PC-9 (cell line): ENCODE results near the gene MICA. TPM values are rescaled to one million over a fixed set of nuclear protein-coding genes. Genes with fewer than 3 reads are reported as not detected.
A peak's percentile ranks its signal among the peaks of the same experiment; 100 is the strongest.

Experiments
- BruUV-seq: library from RNA; stranded (reverse); fragments of 400-500 nt; replicated peaks from 2 replicates; lab custom pipeline; 2021; lab: Mats Ljungman, UMichigan
- CTCF ChIA-PET: fragments of 300-600 bp; sonication (Branson Sonifier 250); formaldehyde crosslinking; loops from one replicate; lab custom pipeline; 2022; ENCODE audit warnings: antibody characterized with exemption; lab: Charles Lee
- POLR2A ChIA-PET: fragments of 300-600 bp; sonication (Branson Sonifier 250); formaldehyde crosslinking; loops from one replicate; lab custom pipeline; 2022; ENCODE audit warnings: antibody characterized with exemption; ENCODE audit not compliant: unreplicated experiment; lab: Charles Lee
- DNase-seq, 2 experiments: peaks; one replicate each; pipeline versions ENCODE4 v3.0.0 to v3.0.0-alpha.2; 2015 to 2022; ENCODE audit warnings: mixed read lengths in 1 of 2
- H2AFZ ChIP-seq: fragments of 200-600 bp; sonication (generic); 2 replicates; pipeline ENCODE4 v1.8.1; 2017; ENCODE audit warnings: antibody characterized with exemption
- H3F3A ChIP-seq: fragments of 200-600 bp; sonication (generic); 2 replicates; pipeline ENCODE4 v1.8.1; 2017; ENCODE audit warnings: antibody characterized with exemption, mild to moderate bottlenecking, low read depth; ENCODE audit not compliant: insufficient read depth
- H3K27ac ChIP-seq: fragments of 200-600 bp; sonication (generic); 2 replicates; pipeline ENCODE4 v1.6.1; 2016; ENCODE audit warnings: mixed run types
- H3K27me3 ChIP-seq: fragments of 200-600 bp; sonication (generic); 2 replicates; pipeline ENCODE4 v1.6.1; 2016; ENCODE audit warnings: low read depth, mixed run types; ENCODE audit not compliant: insufficient read depth
- H3K36me3 ChIP-seq: fragments of 200-600 bp; sonication (generic); 2 replicates; pipeline ENCODE4 v1.6.1; 2016; ENCODE audit warnings: low read depth, mixed run types
- H3K4me1 ChIP-seq: fragments of 200-600 bp; sonication (generic); replicated peaks from 2 replicates; pipeline ENCODE4 v1.6.1; 2016; ENCODE audit warnings: mixed run types; ENCODE audit not compliant: insufficient read depth
- H3K4me2 ChIP-seq: fragments of 200-600 bp; sonication (generic); 2 replicates; pipeline ENCODE4 v1.6.1; 2017; ENCODE audit warnings: mixed run types
- H3K4me3 ChIP-seq: fragments of 200-600 bp; sonication (generic); 2 replicates; pipeline ENCODE4 v1.6.1; 2016; ENCODE audit warnings: mixed run types
- H3K79me2 ChIP-seq: fragments of 200-600 bp; sonication (generic); 2 replicates; pipeline ENCODE4 v1.6.1; 2017; ENCODE audit warnings: low read depth, mixed run types
- H3K9me2 ChIP-seq: fragments of 200-600 bp; sonication (generic); 2 replicates; pipeline ENCODE4 v1.8.1; 2017; ENCODE audit warnings: mild to moderate bottlenecking; ENCODE audit not compliant: insufficient read depth
- H3K9me3 ChIP-seq: fragments of 200-600 bp; sonication (generic); 2 replicates; pipeline ENCODE4 v1.8.1; 2016; ENCODE audit warnings: low read depth; ENCODE audit not compliant: insufficient read depth
- H4K20me1 ChIP-seq: fragments of 200-600 bp; sonication (generic); 2 replicates; pipeline ENCODE4 v1.8.1; 2017; ENCODE audit not compliant: insufficient read depth
- CTCF ChIP-seq: fragments of 200-600 bp; sonication (generic); conservative IDR thresholded peaks from 2 replicates; pipeline ENCODE4 v1.6.1; 2017; ENCODE audit warnings: mixed run types, antibody characterized with exemption, mild to moderate bottlenecking, moderate library complexity
- EZH2 ChIP-seq: fragments of 200-600 bp; sonication (generic); IDR thresholded peaks from 2 replicates; pipeline ENCODE4 v1.8.0; 2017; ENCODE audit warnings: antibody characterized with exemption, low read depth
- intact Hi-C: fragments of 100-400 bp; cut with micrococcal nuclease; formaldehyde crosslinking; loops from one replicate; pipeline ENCODE4 v1.10.0; 2022; ENCODE audit not compliant: unreplicated experiment
- total RNA-seq: library from RNA; stranded (reverse); gene quantifications from 2 replicates; pipeline ENCODE4 v1.2.3, GENCODE V29; 2021

Gene MICA
- total RNA-seq, 1 experiment from 2014 or later: 13.5 TPM

GRCh38 chr6:31354864-31355582 lies 48.4 kb upstream of the MICA start:
- intact Hi-C loops: no loop called here
- Histone ChIP-seq H2AFZ (no peak overlapping the region), H3K9me2 (no peaks in the 10 kb centered on the region), H3K4me3 (no peak overlapping the region), H3K27ac (no peak overlapping the region), H3K4me2 (no peak overlapping the region), H3K27me3 (peaks cover 22% of the 10 kb centered on the region), H3K79me2 (no peaks in the 10 kb centered on the region), H3K4me1 (no peaks in the 10 kb centered on the region), H3K36me3 (no peaks in the 10 kb centered on the region), H3K9me3 (no peaks in the 10 kb centered on the region), H4K20me1 (no peaks in the 10 kb centered on the region), H3F3A (no peaks in the 10 kb centered on the region)
- no peak for TF ChIP-seq EZH2
- no peak for TF ChIP-seq CTCF
- BruUV-seq: no TSS peak
- ChIA-PET CTCF (interaction anchor here (0.6 kb wide), 1 partner anchor 268 kb away, joined by 5 read pairs; no protein-coding TSS in a partner anchor), POLR2A (no interaction called here)
- no peak for DNase-seq

- DNase-seq: no peak
- BruUV-seq: no TSS peak
- CTCF ChIA-PET: interaction anchor here (0.6 kb wide), 2 partner anchors 151 to 268 kb away, joined by 5 to 8 read pairs; no protein-coding TSS in a partner anchor
- Histone ChIP-seq H3K9me3 (no peaks in the 10 kb centered on the region), H3K9me2 (no peaks in the 10 kb centered on the region), H3K36me3 (no peaks in the 10 kb centered on the region), H3K79me2 (no peaks in the 10 kb centered on the region), H2AFZ (no peak overlapping the region), H3K27ac (no peak overlapping the region), H3K27me3 (peaks cover 17% of the 10 kb centered on the region), H3K4me1 (no peaks in the 10 kb centered on the region), H4K20me1 (no peaks in the 10 kb centered on the region), H3F3A (no peaks in the 10 kb centered on the region), H3K4me3 (no peak overlapping the region), H3K4me2 (no peak overlapping the region)
- TF ChIP-seq CTCF (no peak), EZH2 (no peak)
- intact Hi-C loops: no loop called here
- POLR2A ChIA-PET: no interaction called here
These were observed 47.8 kb upstream of the MICA start for GRCh38 chr6:31355583-31355948.

- POLR2A ChIA-PET: no interaction called here
- CTCF ChIA-PET: interaction anchor here (0.6 kb wide), 1 partner anchor 152 kb away, joined by 8 read pairs; no protein-coding TSS in a partner anchor
- no peaks in the 10 kb centered on the region for H4K20me1 ChIP-seq
- H3K4me2 ChIP-seq: peak overlapping the region; percentile 84
- H3K4me3 ChIP-seq: peak overlapping the region; percentile 58; the same call in 1 of the 2 replicates
- intact Hi-C loops: no loop called here
- peak overlapping the region; percentile 60; the same call in 1 of the 2 replicates for H2AFZ ChIP-seq
- no peaks in the 10 kb centered on the region for H3K4me1 ChIP-seq
- no peak overlapping the region for H3K27ac ChIP-seq
- H3K27me3 ChIP-seq: peaks cover 16% of the 10 kb centered on the region
- DNase-seq: no peak
- no peaks in the 10 kb centered on the region for H3K79me2 ChIP-seq
- H3K9me2 ChIP-seq: no peaks in the 10 kb centered on the region
- no peaks in the 10 kb centered on the region for H3F3A ChIP-seq
- BruUV-seq: TSS peak; percentile 64
- H3K36me3 ChIP-seq: no peaks in the 10 kb centered on the region
- H3K9me3 ChIP-seq: no peaks in the 10 kb centered on the region
- TF ChIP-seq EZH2: no peak
- TF ChIP-seq CTCF: no peak
These were observed 47.0 kb upstream of the MICA start for GRCh38 chr6:31356216-31356945.
